ENCODE data around the gene PPP2R5C.
A peak's percentile ranks its signal among the peaks of the same experiment; 100 is the strongest.

PPP2R5C gene

DNA sequence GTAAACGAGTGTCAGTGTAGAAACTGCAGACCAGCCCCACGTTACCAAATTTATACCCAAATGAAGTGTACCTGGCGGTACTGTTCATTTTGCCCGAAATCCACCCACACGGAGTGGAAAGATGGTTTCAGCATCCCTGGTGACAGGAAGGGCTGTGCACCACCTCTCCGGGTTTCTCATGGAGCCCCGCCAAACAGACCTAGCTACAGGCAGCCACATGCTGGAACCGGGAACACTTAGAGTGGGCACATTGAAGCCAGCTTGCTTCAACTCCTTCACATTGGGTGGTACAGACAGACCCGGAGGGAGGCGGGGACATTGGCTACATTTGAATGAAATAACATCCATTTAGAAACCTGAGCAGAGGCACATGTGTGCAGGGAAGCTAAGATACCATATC is 84.4 kb downstream of the PPP2R5C start:
- no peak for DNase-seq

DNA sequence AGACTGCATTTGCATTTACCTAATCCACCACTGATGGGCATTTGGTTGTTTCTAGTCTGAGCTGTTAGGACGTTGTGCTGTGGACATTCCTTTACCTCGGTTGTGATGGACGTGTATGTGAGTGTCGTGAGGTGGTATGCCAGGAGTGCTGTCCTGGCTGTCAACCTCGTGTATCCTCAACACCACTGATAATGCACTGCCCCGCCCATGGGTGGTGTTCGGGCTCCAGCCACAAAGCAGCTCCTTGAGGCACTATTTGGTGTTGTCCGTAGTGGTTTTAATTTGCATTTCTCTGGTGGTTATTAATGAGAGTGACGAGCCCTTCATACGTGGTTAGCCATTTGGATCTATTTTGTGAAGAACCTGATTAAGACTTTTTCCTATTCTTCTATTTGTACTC is 87.6 kb downstream of the PPP2R5C start:
- no peak for DNase-seq

DNA sequence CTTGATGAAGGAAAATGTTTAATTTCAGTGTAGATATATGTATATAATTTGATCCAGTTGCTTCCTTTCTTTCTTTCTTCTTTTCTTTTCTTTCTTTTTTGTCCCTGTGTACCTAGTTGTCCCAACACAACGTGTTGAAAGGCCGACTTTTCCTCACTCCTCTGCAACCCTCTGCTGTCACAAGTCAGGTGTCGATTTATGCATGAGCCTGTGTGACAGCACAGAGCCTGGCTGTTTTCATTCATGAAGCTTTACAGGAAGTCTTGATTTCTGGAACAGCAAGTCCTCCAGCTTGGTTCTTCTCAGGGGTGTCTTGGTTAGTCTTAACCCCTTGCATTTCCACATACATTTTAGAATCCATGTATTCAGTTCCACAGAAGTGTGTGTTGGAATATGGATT is 88.1 kb downstream of the PPP2R5C start:
- DNase-seq = no peak

DNA sequence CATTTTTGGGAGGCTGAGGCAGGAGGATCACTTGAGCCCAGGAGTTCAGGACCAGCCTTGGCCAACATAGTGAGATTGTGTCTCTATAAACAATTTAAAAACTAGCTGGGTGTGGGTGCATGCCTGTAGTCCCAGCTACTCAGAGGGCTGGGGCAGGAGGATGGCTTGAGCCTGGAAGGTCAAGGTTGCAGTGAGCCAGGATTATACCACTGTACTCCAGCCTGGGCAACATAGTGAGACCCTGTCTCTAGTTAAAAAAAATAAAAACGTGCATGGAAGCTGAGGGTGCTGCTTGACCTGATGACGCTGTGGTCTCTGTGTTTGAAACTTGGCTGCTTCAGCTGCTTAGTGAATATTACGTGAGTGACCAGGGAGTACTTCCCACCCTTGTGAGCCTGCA is 89.7 kb downstream of the PPP2R5C start:
- no peak for DNase-seq

DNA sequence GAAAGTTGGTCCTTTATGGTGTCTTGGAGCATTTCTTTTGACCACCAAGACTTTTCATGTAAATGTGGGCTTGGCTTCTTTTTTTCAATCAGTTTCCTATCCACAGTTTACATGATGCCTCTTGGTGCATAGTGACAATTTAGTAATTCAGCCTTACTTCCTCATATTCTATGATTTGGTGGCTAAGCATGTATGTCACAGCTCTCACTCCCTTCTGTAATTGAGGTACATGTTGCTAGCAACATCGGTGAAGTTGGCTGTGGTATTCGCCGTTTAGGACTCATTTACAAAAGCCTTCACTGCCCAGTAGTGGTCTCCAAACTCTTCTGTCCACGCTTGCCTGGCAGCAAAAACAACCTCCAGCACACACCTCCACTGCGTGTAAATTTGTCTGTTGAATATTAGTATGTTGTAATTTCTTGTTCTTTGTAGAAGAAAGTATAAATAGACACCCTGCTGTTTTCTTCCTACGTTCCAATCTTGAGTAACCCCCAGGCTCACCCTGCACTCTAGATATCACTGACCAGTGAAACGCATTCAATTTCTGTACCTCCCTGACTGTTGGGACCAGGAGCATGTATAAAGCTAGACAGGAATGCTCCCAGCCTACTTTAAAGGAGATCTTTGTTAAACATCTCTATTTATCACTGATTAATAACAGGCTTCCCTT is 90.4 kb downstream of the PPP2R5C start:
- peak; percentile 74 for DNase-seq

DNA sequence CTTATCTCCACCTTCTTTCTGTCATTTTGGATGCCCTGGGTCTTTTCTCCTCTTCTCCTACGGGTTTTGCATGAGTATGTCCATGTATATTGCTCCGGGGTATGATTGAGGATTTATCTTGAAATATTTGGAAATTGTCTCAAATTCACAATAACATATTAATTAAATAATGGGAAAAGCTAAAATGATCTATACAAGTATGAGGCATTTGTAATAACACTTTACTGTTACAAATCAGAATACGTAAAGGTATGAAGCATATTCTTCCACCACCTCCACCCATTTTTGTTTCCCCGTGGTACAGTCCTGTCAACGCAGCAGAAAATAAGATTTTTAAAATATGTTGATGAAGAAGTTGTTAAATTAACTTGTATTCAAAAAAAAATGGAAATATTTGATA is 91.3 kb downstream of the PPP2R5C start:
- no peak for DNase-seq

DNA sequence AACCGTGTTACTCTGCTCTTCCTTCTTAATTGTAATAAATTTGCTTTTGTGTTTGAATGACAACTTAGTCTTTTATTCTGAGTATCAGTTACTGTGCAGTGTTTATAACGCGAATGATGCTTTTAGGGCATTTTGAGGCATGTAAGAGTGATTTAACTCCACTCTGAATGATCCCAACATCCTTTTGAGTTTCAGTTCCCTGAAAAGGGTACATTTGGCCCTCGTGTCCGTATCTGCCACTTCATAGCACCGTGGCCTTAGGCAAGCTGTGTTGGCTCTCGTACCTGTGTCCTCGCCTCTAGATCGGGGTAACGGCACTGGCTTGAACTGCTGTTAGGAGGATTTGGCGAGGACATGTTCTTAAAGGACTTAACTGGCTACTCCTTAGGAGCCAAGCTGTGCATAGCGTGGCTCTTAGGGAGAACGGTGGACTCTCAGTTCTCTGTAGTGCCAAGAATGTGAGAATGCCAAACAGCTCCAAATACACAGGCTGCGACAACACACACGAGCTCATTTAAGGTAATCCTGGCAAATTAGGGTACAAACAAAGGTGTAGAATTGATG is 92.0 kb downstream of the PPP2R5C start:
- DNase-seq = peak; percentile 40

DNA sequence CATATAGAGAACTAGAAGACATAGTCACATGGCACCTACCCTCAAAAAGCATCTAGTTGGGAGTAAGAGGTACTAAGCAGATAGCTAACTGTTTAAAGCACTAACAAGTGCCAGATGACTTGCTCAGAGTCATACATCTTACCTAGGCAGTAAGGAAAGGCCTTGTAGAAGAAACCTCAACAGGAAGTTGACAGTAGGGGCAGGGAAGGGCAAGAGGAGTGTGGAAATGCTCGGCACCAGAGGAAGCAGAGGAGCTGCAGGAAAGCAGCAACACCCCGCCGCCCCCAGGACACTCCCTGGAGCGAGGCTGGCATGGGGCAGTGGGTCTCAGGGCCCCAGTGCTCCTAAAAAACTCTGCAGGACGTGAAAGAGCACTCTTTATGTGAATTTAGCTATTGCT is 92.9 kb downstream of the PPP2R5C start:
- peak; percentile 23 for DNase-seq

DNA sequence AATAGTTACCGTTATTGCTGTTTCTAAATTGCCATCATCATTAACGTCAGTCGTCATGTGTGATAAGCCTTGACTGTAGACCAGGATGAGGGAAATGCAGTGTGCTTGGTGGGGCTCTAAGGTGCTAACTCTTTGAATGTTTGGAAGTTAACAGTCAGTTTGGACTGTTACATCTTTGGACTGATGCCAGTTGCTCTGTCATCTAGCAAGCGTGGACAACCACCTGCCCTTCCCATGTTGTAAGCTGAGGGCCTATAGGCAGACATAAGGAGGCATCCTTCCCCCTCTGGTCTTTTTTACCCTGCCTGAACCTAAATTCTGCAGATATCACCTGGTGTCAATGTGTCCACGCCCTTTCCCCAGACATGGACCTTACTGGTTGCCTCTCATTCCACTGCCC is 94.4 kb downstream of the PPP2R5C start:
- DNase-seq = no peak

DNA sequence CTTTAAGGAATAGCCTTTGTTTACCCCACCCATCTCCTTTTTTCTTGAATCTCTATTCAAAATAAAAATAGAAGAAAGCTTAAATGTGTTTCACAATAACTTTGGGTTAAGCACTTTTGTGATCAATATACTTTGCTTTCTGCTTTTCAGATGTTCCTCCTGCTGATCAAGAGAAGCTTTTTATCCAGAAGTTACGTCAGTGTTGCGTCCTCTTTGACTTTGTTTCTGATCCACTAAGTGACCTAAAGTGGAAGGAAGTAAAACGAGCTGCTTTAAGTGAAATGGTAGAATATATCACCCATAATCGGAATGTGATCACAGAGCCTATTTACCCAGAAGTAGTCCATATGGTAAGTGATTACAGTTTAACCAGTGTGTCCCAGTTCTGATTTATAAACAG is 95.0 kb downstream of the PPP2R5C start:
- peak; percentile 1 for DNase-seq

DNA sequence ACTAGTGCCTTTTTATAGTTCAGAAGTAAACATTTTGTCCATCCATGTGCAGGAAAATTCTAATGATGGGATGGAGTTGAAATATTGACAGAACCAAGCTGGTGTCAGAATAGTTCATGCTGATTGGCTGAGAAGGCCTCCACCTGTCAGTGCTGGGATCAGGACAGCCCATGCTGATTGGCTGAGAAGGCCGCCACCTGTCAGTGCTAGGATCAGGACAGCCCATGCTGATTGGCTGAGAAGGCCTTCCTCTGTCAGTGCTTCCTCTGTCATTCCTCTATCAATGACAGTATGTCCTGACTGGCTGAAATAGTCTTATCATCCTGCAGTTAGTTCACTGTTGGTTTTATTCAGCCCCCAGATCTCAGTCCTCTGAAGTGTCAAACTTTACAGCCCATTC is 95.7 kb downstream of the PPP2R5C start:
- no peak for DNase-seq

DNA sequence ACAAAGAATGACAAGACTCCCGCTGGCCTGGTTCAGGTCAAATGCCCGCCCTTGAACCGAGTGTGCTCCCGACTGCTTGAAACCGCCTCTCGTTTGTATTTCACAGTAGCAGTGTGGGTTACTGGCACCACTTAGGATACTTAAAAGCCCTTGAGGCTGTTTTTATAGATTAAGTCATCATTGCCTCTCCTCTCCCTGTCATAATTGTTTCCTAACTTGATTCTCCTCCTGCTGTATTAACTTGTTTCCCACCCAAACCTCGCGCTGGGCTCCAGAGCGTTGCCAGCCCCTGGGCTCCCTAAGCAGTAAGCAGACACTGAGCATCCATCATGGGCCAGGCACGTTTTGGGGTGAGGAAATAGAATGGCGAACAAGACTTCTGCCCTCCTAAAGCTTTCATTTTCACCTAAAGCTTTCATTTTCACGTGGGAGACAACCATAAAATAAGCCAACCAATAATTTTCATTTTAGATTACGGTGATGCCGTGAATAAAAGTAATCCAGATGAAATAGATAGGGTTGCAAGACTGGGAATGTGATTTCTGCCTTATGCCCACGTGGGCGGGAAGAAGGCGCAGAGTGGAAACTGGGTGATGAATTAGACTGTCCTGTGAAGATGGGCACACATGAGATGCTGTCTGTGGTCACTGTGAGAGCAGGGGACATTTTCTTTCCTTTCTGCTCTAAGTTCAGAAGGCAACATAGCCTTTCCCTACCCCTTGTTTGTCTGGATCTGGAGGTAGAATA is 97.5 kb downstream of the PPP2R5C start:
- DNase-seq = no peak

DNA sequence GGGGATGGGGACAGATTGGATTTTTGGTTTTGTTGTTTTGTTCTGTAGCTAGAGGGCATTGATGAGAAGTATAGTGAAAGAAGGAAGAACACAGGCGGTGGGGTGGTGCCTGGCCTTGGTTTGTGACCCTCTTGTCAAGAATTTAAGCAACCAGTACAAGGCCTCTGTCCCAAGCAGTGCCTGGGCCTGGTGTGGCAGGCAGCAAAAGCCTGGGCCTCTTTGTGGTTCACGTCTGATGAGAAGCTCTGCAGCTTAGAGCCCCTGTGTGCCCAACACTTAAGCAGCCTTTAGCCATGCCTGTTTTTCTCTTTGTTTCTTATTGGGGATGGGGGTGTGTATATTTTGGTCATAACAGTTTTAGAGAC is 98.0 kb downstream of the PPP2R5C start:
- no peak for DNase-seq

DNA sequence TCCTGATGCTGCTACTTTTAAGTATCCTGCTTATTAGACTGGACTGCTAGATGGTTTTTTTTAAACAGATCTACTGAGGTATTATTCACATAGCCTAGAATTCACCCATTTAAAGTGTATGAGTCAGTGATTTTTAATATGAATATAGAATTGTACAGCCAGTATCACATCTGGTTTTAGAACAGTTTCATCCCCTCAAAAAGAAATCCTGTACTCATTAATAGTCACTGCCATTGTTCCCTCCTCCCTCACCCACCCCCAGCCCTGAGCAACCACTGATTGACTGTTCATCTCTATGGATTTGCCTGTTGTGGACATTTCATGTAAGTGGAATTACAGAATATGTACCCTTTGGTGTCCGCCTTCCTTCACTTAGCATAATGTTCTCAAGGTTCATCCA is 98.4 kb downstream of the PPP2R5C start:
- no peak for DNase-seq

DNA sequence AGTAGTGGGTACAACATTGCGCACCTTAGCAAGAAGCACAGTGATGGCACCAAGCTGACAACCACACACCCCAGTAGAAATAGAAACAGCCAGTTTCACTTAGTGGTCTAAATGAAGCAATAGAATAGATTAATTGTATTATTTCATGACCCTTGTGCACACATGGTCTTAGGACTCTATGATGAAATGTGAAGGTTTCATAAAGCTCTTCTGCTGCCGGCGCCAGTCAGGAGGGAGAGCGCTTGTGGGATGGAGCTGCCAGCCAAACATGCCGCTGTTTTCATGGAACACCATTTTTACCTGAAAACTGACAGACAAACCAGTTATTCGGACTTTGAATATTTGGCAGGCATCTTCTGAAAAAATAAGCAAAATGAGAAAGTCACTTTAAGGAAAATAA is 100.0 kb downstream of the PPP2R5C start:
- DNase-seq = peak; percentile 3

DNA sequence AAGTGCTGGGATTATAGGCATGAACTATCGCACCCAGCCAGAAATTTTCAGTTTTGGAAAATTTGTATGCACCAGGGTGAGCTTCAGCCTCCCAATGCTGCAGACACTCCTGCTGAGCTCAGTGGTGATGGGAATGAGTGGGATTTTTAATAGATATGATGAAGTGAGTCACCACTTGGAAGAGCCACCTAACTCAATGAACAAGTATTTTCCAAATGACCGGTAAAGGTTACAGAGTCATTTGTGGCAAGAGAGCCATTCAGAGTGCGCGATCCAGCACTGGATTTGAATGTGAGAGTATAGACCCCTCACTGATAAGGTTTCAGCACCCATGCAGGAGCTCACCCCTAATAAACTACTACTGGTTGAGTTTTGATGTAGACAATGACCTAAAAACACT is 100.7 kb downstream of the PPP2R5C start:
- no peak for DNase-seq

DNA sequence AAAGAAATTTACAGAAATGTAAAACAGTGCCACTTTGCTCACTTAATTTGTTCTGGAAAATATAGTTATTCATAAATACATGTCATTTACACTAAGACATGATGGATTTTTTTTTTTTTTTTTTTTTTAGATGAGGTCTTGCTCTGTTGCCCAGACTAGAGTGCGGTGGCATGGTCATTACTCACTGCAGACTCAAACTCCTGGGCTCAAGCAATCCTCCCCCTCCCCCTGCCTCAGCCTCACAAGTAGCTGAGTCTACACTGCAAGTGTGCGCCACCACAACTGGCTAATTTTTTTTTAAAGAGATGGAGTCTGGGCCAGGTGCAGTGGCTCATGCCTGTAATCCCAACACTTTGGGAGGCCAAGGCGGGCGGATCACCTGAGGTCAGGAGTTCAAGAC is 101.2 kb downstream of the PPP2R5C start:
- DNase-seq = no peak

DNA sequence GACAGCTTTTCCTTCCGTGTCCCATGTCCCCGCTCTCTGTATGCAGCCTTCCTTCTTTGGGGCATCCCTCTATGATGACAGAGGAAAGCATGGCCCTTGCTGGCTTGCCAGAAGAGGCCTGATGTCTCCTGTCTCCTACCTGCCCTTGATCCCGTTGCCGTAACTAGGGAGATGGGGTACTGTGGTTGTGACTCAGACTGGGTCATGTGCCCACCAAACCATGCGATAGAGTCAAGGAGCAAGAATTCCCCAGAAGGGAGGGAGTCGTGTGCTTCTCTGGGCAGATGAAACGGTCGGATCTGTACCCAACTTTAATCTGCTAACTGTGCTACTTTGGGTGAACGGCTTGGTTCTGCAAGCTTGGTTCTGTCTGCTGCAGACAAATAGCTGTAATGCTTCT is 103.8 kb downstream of the PPP2R5C start:
- no peak for DNase-seq

DNA sequence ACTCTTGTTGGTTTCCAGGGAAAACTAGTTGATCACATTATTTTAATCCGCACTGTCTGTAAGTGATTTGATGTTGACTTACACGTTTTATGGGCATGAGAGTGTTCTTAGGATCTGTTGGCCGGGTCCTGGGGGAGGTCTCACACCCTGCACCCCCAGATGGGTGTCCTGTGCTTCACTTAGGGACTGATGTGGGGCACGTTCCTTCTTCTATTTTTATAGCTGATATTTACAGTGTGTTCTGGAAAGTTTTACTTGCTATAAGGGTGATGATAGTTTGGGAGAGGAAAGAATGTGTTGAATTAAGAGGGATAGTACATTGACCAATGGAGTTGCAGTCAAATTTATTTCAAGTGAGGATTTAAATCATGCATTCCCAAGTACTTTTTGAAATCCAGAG is 106.3 kb downstream of the PPP2R5C start:
- no peak for DNase-seq

DNA sequence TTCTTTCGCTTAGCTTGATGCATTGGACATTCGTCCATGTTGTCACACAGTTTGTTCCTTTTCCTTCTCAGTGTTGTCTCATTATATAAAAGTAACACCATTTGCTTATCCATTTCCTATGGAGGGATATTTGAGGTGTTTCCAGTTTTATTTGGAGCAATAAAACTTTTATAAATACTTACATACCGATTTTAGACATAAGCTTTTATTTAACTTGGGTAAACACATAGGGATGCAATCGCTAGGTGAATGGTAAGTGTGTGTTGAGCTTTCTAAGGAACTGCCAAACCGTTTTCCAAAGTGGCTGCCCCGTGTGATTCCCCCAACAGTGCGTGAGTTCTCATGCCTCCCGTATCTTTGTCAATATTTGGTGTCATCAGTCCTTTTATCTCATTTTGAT is 107.7 kb downstream of the PPP2R5C start:
- DNase-seq = no peak

DNA sequence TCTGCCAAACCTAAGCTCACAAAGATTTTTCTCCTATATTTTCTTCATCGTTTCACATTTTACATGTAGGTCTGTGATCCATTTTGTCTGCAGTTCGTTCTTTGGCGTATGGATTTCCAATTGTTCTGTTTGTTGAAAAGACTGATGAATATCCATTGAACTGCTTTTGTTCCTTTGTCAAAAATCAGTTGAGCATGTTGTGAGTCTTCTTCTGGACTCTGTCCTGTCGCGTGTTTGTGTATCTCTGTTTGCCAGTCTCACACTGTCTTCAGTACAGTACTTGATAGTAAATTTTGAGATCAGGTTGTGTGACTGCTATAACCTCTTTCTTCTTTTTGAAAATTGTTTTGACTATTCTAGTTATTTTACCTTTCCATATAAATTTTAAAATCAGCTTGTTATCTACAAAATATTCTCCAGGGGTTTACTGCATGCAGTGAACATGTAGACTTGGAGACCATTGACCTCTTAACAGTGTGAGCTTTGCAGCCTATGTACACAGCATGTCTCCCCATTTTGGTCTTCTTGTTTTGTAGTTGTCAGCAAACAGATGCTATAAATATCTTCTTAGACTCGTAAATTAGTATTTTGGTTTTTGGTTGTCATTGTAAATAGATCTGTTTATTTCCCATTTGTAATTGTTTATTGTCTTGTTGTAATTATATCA is 108.9 kb downstream of the PPP2R5C start:
- DNase-seq = no peak

DNA sequence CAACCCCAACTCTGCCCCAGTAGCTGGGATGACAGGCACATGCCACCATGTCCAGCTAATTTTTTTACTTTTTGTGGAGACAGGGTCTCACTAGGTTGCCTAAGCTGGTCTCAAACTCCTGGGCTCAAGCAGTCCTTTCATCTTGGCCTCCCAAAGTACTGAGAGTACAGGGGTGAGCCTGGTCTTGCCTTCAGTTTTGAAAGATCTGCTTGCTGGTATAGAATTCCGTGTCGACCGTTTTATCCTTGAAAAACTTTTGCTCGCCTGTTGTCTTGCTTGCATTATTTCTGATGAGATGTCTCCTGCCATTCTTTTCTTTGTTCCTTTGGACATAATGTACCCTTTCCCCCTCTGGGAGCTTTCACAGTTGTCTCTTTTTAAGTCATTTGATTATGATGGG is 110.8 kb downstream of the PPP2R5C start:
- DNase-seq = no peak

DNA sequence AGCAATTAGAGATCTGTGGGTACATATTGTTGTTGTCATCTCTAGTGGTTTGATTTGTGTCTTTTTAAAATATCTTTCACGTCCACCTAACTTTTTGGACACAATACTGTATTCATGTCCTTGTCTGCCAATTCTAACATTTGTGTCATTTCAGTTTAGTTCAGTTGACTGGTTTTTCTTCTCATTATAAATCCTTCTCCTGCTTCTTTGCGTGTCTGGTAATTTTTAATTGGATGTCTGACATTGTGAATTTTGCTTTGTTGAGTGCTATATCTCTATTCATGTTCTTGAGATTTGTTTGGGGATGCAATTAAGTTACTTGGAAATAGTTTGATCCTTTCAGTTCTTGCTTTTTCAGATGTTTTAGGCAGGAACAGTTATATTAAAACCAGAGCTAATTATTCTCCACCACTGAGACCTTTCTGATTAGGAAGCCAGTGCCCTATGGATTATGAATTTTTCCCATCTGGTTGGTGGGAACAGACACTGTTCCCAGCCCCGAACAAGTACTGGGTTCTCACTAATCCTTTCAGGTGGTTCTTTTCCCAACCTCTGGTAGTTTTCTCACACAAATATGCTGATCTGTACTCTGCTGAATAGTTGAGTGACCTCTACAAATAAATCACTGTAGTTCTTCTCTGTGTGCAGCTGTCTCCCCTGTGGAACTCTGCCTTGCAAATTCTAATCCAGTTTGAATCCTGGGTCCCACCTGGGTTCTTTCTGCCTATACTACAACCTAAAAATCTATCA is 111.7 kb downstream of the PPP2R5C start:
- no peak for DNase-seq

All from MV-4-11 (cell line).